ENCODE results near the gene GDPD3.

The GDPD3 gene

DNA sequence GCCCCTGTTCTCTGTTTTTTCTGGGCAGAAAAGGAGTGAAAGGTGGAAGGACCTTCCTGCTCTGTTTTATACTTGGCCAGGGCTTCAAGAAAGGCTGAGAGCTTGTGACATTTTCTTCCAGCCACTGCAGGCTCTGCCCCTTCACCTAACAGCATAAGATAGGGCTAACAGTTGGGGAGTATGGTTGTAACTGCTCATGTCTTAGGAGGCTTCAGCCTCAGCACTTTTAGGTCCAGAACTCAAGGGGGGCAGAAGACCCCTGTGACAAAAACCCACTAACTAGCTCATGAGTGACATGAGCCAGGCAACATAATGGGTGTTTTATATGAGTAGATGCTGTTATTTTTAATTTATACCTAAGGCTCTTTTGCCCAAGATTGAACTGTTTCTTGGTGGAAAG, 42.8 kb downstream of the GDPD3 start:
- CTCF ChIA-PET: interaction anchor here (1.2 kb wide), 1 partner anchor 17 kb away, joined by 3 read pairs; a partner anchor contains a TSS
- no peak for DNase-seq (ENCODE audit: extremely low spot score)
- TF ChIP-seq BHLHE40 (IDR thresholded peaks at IDR 0.05; ENCODE audit: borderline replicate concordance): no peak
- no peak for TF ChIP-seq FOXM1 (IDR thresholded peaks at IDR 0.05; ENCODE audit: borderline replicate concordance)
- TF ChIP-seq ELF4 (IDR thresholded peaks at IDR 0.05): no peak
- TF ChIP-seq LEF1 (IDR thresholded peaks at IDR 0.05; ENCODE audit: borderline replicate concordance): no peak
- TF ChIP-seq ARNT (IDR thresholded peaks at IDR 0.05): no peak
- TF ChIP-seq FOXA1 (IDR thresholded peaks at IDR 0.05): no peak
- no peak for TF ChIP-seq CTBP1 (IDR thresholded peaks at IDR 0.05; ENCODE audit: borderline replicate concordance)
- TF ChIP-seq TARDBP (IDR thresholded peaks at IDR 0.05): no peak
- no peak for TF ChIP-seq SUZ12 (IDR thresholded peaks at IDR 0.05)
- no peak for TF ChIP-seq FOXK2 (IDR thresholded peaks at IDR 0.05)
- TF ChIP-seq NFRKB (IDR thresholded peaks at IDR 0.05): no peak
- no peak for TF ChIP-seq SP1 (IDR thresholded peaks at IDR 0.05)
- TF ChIP-seq, protein P1, sequence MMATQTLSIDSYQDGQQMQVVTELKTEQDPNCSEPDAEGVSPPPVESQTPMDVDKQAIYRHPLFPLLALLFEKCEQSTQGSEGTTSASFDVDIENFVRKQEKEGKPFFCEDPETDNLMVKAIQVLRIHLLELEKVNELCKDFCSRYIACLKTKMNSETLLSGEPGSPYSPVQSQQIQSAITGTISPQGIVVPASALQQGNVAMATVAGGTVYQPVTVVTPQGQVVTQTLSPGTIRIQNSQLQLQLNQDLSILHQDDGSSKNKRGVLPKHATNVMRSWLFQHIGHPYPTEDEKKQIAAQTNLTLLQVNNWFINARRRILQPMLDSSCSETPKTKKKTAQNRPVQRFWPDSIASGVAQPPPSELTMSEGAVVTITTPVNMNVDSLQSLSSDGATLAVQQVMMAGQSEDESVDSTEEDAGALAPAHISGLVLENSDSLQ (IDR thresholded peaks at IDR 0.05): no peak
- no peak for TF ChIP-seq L3MBTL2 (conservative IDR thresholded peaks at IDR 0.05)
- TF ChIP-seq ZNF384 (IDR thresholded peaks at IDR 0.05): no peak
- POLR2A ChIA-PET: interaction anchor here (1.0 to 1.4 kb wide), 3 partner anchors 10 to 22 kb away, joined by 3 to 4 read pairs (median 3); a partner anchor contains a TSS

DNA sequence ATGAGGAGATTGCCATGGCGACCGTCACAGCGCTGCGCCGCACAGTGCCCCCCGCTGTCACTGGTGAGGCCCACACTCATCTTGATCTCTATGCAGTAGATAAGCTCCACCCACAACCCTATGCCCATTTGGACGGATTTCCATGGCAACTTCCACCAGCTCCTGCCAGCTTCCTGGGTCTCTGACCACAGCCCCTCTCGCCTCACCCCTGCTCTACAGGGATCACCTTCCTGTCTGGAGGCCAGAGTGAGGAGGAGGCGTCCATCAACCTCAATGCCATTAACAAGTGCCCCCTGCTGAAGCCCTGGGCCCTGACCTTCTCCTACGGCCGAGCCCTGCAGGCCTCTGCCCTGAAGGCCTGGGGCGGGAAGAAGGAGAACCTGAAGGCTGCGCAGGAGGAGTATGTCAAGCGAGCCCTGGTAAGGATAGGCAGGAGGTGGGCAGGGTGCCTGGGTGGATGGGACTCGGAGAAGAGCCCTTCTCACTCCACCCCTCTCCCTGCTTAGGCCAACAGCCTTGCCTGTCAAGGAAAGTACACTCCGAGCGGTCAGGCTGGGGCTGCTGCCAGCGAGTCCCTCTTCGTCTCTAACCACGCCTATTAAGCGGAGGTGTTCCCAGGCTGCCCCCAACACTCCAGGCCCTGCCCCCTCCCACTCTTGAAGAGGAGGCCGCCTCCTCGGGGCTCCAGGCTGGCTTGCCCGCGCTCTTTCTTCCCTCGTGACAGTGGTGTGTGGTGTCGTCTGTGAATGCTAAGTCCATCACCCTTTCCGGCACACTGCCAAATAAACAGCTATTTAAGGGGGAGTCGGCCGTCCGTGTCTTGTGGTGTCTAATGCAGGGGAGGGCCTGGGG, 43.5 kb downstream of the GDPD3 start:
- no peak for DNase-seq (ENCODE audit: extremely low spot score)
- CTCF ChIA-PET: interaction anchor here (0.6 to 1.2 kb wide), 2 partner anchors 16 to 22 kb away, joined by 3 to 4 read pairs; partner anchors contain the start of gene TBX6
- no peak for TF ChIP-seq FOXA1 (IDR thresholded peaks at IDR 0.05)
- TF ChIP-seq SUZ12 (IDR thresholded peaks at IDR 0.05): no peak
- POLR2A ChIA-PET: interaction anchor here (1.0 to 1.4 kb wide), 3 partner anchors 9 to 23 kb away, joined by 3 to 4 read pairs (median 3); a partner anchor contains a TSS

DNA sequence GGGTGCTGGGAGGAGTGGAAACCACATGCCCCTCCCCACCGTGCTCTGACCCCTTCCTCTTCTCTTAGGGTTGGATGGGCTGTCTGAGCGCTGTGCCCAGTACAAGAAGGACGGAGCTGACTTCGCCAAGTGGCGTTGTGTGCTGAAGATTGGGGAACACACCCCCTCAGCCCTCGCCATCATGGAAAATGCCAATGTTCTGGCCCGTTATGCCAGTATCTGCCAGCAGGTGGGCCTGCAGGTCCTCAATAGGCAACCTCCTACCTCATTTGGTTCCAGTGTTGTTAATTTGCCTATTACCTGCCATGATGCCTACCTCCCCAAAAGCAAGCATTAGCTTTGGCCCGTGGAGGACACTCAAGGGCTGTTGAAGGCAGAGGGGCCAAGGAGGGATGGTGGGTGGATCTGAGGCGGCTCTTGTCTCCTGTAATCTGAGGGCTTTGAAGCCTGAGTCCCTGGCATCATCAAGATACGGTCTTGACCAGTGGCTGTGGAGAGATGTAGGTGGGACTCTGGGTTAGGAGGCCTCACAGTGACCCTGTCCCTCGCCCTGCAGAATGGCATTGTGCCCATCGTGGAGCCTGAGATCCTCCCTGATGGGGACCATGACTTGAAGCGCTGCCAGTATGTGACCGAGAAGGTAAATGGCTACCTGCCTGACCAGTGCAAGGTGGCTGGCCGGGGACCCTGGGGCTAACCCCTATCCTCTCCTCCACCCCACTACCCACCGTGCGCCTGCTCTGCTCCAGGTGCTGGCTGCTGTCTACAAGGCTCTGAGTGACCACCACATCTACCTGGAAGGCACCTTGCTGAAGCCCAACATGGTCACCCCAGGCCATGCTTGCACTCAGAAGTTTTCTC, 44.4 kb downstream of the GDPD3 start:
- ChIA-PET POLR2A (interaction anchor here (0.6 kb wide), 1 partner anchor 26 kb away, joined by 3 read pairs; no protein-coding TSS in a partner anchor), CTCF (no interaction called here)
- TF ChIP-seq HDGF (IDR thresholded peaks at IDR 0.05; ENCODE audit: borderline replicate concordance) (0 out of 2 replicates have a peak, but pooled peaks have one; percentile 57), FOXM1 (IDR thresholded peaks at IDR 0.05; ENCODE audit: borderline replicate concordance) (no peak)
- DNase-seq (ENCODE audit: extremely low spot score): no peak

DNA sequence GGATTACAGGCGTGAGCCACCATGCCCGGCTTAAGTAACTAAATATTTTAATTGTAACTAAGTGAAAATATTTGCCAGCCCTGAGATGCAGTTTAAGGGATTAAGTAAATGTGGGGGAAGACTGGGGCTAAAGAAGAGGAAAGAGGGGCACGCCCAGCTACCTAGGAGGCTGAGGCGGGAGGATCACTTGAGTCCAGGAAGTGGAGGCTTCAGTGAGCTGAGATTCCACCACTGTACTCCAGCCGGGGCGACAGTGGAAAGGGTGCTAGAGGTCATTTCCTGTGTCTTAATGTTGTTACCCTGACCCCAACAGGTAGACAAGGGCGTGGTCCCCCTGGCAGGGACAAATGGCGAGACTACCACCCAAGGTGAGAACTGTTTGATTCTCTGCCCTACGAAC, 45.0 kb downstream of the GDPD3 start:
- TF ChIP-seq TARDBP (IDR thresholded peaks at IDR 0.05): no peak
- no peak for TF ChIP-seq FOXK2 (IDR thresholded peaks at IDR 0.05)
- TF ChIP-seq ELF4 (IDR thresholded peaks at IDR 0.05): no peak
- TF ChIP-seq, protein P1 (IDR thresholded peaks at IDR 0.05): no peak
- TF ChIP-seq ZNF384 (IDR thresholded peaks at IDR 0.05): no peak
- TF ChIP-seq ARNT (IDR thresholded peaks at IDR 0.05): no peak
- TF ChIP-seq FOXM1 (IDR thresholded peaks at IDR 0.05; ENCODE audit: borderline replicate concordance): no peak
- TF ChIP-seq SP1 (IDR thresholded peaks at IDR 0.05): no peak
- ChIA-PET POLR2A (no interaction called here), CTCF (interaction anchor here (0.6 to 1.6 kb wide), 2 partner anchors 13 to 301 kb away, joined by 3 to 4 read pairs; no protein-coding TSS in a partner anchor)
- no peak for DNase-seq (ENCODE audit: extremely low spot score)

DNA sequence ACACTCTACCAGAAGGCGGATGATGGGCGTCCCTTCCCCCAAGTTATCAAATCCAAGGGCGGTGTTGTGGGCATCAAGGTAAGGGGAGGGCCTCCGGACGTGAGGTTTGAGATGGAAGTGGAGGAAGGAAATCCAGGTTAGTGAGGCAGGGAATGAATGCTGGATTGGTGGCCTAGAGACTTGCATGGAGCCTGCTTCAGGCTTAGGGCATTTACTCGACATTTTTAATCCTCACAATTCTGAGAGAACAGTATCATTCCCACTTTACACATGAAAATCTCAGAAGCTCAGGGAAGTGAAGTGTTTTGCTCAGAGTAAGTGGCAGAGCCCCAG, 45.8 kb downstream of the GDPD3 start:
- POLR2A ChIA-PET: interaction anchor here (1.1 to 7.3 kb wide), 5 partner anchors 8 to 328 kb away, joined by 5 to 155 read pairs (median 56); partner anchors contain the start of genes PPP4C, TBX6, YPEL3 and ZNF48
- no peak for DNase-seq (ENCODE audit: extremely low spot score)
- CTCF ChIA-PET: interaction anchor here (1.6 to 3.3 kb wide), 3 partner anchors 12 to 45 kb away, joined by 4 to 25 read pairs (median 13); partner anchors contain the start of gene TBX6
- TF ChIP-seq FOXM1 (IDR thresholded peaks at IDR 0.05; ENCODE audit: borderline replicate concordance): no peak
- no peak for TF ChIP-seq FOXA1 (IDR thresholded peaks at IDR 0.05)
- no peak for TF ChIP-seq HDGF (IDR thresholded peaks at IDR 0.05; ENCODE audit: borderline replicate concordance)
- no peak for TF ChIP-seq BHLHE40 (IDR thresholded peaks at IDR 0.05; ENCODE audit: borderline replicate concordance)
- TF ChIP-seq FOXK2 (IDR thresholded peaks at IDR 0.05): no peak
- TF ChIP-seq L3MBTL2 (conservative IDR thresholded peaks at IDR 0.05): no peak
- TF ChIP-seq ELF4 (IDR thresholded peaks at IDR 0.05): no peak
- TF ChIP-seq NFRKB (IDR thresholded peaks at IDR 0.05): no peak
- no peak for TF ChIP-seq CTBP1 (IDR thresholded peaks at IDR 0.05; ENCODE audit: borderline replicate concordance)
- no peak for TF ChIP-seq SP1 (IDR thresholded peaks at IDR 0.05)
- TF ChIP-seq SUZ12 (IDR thresholded peaks at IDR 0.05): no peak
- TF ChIP-seq LEF1 (IDR thresholded peaks at IDR 0.05; ENCODE audit: borderline replicate concordance): no peak
- no peak for TF ChIP-seq ARNT (IDR thresholded peaks at IDR 0.05)
- TF ChIP-seq TARDBP (IDR thresholded peaks at IDR 0.05): no peak
- TF ChIP-seq, protein P1 (IDR thresholded peaks at IDR 0.05): no peak
- no peak for TF ChIP-seq ZNF384 (IDR thresholded peaks at IDR 0.05)

All from HEK293T (cell line).